Measurements from ENCODE around the gene PLXNA4. TPM values are rescaled to one million over a fixed set of nuclear protein-coding genes. Genes with fewer than 3 reads are reported as not detected.
"Not testable (repeated sequence)": the region's sequence is repeated elsewhere in the genome, so short reads cannot be mapped to it uniquely, and the experiment has no call there.

PLXNA4 gene
- polyA plus RNA-seq, 1 donor from 2014 or later: not detected

DNA sequence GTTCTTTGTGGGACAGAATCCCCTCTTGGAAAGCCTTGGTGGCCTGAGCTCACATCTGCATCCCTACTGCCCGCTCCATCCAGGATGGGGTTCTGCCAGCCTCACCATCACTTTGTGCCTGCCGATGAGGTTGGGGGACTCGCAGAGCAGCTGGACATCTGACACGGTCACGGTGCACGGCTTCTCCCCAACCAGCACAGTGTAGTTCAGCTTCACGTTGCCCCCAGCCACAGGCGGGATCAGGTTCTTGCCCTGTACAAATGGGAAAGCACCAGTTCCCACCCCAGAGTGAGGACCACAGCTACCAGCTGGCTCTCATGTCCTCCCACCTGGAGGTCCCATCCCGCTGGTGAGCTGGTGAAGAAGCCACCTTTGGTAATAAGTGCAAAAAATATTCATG, 395.8 kb downstream of the PLXNA4 start:
- Mint-ChIP-seq H3K4me3 (no peak overlapping the region), H3K27me3 (no peaks in the 10 kb centered on the region), H3K9me3 (no peaks in the 10 kb centered on the region), H3K4me1 (no peaks in the 10 kb centered on the region), H3K36me3 (no peaks in the 10 kb centered on the region), H3K27ac (no peak overlapping the region)

DNA sequence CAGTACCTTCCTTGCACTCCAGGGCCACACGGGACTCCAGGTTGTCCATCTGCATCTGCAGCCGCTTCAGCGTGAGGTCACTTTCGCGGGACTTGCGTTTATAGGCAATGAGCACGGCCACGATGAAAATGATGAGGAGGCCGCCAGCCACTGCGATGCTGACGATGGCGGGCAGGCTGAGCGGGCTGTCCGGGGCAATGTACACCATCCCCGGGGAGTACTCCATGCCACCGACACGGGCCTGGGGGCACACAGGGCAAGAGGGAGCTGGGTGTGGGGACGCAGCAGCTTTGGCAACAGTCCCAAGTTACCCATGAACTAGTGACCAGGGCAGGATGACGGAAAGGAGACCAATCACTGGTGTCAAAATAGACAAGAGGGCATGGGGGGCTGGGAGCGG, 396.6 kb downstream of the PLXNA4 start:
- H3K27ac Mint-ChIP-seq: no peak overlapping the region
- H3K4me3 Mint-ChIP-seq: no peak overlapping the region
- no peaks in the 10 kb centered on the region for H3K27me3 Mint-ChIP-seq
- no peaks in the 10 kb centered on the region for H3K36me3 Mint-ChIP-seq
- H3K9me3 Mint-ChIP-seq: no peaks in the 10 kb centered on the region
- no peaks in the 10 kb centered on the region for H3K4me1 Mint-ChIP-seq

DNA sequence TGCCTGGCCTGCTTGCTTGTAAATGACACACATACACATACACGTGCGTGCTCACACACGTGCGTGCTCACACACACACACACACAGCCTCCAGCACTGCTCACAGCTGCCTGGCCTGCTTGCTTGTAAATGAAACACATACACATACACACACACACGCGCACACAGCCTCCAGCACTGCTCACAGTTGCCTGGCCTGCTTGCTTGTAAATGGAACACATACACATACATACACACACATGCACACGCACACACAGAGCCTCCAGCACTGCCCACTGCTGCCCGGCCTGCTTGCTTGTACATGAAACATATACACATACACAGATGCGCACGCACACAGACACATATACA, 397.2 kb downstream of the PLXNA4 start:
- H3K4me1 Mint-ChIP-seq: no peaks in the 10 kb centered on the region
- H3K36me3 Mint-ChIP-seq: no peaks in the 10 kb centered on the region
- no peaks in the 10 kb centered on the region for H3K9me3 Mint-ChIP-seq
- no peak overlapping the region for H3K4me3 Mint-ChIP-seq
- no peaks in the 10 kb centered on the region for H3K27me3 Mint-ChIP-seq
- no peak overlapping the region for H3K27ac Mint-ChIP-seq

DNA sequence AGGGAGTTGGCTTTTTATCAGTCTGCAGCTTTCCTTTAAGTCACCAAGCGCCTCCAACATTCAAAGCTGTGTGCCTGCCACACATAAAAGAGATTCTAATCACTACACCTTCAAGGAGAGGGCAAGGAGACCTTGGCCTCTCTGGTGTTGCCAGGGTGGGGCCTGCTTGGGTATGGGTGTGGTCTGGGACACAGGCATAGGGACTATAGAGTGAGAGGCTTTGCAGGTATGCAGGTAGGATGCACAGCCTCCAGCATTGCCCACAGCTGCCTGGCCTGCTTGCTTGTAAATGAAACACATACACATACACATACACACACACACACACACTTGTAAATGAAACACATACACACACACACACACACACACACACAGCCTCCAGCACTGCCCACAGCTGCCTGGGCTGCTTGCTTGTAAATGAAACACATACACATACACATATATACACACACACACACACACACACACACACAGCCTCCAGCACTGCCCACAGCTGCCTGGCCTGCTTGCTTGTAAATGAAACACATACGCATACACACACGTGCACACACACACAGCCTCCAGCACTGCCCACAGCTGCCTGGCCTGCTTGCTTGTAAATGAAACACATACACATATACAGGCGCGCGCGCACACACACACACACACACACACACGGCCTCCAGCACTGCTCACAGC, 397.7 kb downstream of the PLXNA4 start:
- H3K36me3 Mint-ChIP-seq, H3K27me3 Mint-ChIP-seq, H3K9me3 Mint-ChIP-seq, H3K27ac Mint-ChIP-seq, H3K4me1 Mint-ChIP-seq, H3K4me3 Mint-ChIP-seq: not testable (repeated sequence)

DNA sequence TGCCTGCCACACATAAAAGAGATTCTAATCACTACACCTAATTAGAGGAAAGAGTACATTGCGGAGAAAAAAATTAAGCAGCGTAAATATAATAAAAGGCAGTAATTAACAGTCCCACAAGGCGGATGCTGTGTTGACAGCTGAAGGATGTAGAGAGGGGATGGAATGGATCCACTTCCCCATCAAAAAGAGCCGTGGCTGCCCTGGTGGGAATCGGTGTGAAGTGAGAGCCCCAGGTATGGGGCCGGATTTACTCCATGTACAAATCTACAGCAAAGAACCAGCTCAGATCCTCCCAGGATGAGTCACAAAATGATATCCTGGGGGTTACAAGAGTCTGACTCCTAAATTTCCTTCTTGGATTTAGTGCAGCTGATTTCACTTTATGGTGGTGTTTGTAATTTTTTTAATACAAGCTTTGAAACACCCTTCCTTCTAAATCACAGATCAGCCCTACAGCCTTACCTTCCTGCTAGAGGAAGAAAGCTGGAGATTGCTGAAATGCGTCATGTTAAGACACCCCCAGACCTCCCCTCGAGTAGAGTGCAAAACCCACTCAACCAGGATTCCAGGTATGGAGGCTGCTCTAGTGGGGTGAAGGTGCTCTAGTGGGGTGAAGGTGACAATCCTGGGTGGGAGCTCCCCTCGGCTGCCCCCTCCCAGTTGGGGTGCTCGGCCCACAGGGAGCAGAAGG, 398.4 kb downstream of the PLXNA4 start:
- H3K27ac Mint-ChIP-seq: no peak overlapping the region
- no peaks in the 10 kb centered on the region for H3K9me3 Mint-ChIP-seq
- no peaks in the 10 kb centered on the region for H3K36me3 Mint-ChIP-seq
- no peaks in the 10 kb centered on the region for H3K27me3 Mint-ChIP-seq
- no peak overlapping the region for H3K4me3 Mint-ChIP-seq
- H3K4me1 Mint-ChIP-seq: no peaks in the 10 kb centered on the region

DNA sequence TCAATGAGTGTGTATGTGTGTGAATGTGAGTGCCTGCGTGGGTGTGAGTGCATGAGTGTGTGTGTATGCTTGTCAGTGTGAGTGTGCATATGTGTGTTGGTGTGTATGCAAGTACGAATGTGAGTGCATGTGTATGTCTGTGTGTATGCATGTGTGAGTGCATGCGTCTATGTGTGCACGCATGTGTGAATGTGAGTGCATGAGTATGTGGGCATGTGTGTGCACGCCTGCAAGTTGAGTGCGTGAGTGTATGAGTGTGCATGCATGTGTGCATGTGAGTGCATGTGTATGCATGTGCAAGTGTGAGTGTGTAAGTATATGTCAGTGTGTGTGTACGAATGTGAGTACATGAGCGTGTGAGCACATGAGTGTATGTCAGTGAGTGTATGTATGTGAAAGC, 399.6 kb downstream of the PLXNA4 start:
- H3K4me1 Mint-ChIP-seq: no peaks in the 10 kb centered on the region
- H3K4me3 Mint-ChIP-seq: no peak overlapping the region
- H3K27me3 Mint-ChIP-seq: no peaks in the 10 kb centered on the region

DNA sequence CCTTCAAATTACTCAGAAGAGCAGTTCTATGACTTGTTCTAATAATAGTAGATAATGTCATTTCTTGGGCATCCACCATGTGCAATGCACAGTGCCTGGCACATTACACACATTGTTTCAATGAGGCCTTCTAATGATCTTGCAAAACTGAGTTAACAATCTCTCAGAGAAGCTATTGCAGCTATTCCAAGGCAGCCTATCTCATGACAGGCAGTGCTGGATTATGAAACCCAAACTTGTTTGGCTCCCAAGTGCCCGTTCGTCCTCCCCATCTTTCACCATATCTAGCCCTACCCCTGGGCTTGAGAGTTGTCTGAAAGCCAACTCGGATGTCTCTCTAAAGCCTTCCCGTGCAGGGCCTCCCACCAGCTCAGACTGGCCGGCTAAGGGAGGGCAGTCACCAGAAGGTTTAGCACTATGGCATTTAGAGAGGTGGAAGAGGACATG, 405.1 kb downstream of the PLXNA4 start:
- Mint-ChIP-seq H3K27me3 (no peaks in the 10 kb centered on the region), H3K36me3 (no peaks in the 10 kb centered on the region), H3K4me1 (no peaks in the 10 kb centered on the region), H3K9me3 (no peaks in the 10 kb centered on the region), H3K4me3 (no peak overlapping the region), H3K27ac (no peak overlapping the region)

More for the DNA sequence above, 399.6 kb downstream of the PLXNA4 start:
- Mint-ChIP-seq H3K36me3 (no peaks in the 10 kb centered on the region), H3K27ac (no peak overlapping the region), H3K9me3 (no peaks in the 10 kb centered on the region)

DNA sequence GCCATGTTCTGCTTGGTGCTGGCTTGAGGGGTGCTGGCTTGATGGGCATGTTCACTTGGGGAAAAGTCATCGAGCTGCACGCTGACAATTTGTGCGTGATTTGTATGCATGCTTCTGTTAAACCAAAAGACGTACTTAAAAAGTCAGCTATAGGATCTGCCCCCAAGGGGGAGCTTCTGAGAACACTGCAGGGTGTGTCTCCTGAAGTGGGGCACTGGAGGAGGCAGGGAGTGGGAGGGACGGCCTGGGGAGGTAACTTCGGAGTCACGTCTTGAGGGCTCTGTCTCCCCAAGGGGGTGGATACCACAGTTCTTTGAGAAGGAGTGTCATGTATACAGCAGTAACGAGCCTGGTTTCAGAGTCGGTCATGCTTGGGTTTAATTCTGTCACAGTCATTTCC, 406.5 kb downstream of the PLXNA4 start:
- H3K27me3 Mint-ChIP-seq: no peaks in the 10 kb centered on the region
- H3K36me3 Mint-ChIP-seq: no peaks in the 10 kb centered on the region
- no peak overlapping the region for H3K4me3 Mint-ChIP-seq
- H3K9me3 Mint-ChIP-seq: peaks cover 0 to 1% (median 0%) of the 10 kb centered on the region in 3 donors
- H3K27ac Mint-ChIP-seq: no peak overlapping the region
- no peaks in the 10 kb centered on the region for H3K4me1 Mint-ChIP-seq

DNA sequence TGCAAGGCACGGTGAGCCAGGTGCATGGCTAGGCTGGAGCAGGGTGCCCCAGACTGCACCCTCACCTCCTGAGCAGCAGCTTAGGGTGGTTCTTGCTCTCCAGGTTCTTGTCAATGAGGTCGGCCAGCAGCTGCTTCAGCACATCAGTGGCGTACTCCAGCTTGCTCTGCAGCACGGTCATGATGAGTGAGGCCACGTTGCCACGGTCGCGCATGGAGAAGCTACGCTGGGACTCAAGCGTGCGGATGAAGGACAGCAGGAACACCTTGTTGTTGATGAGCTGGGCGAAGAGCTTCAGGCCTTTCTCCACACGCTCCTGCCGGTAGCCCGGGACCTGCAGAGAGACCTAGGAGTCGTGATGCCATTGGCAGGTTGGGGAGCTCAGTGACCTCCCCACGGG, 408.0 kb downstream of the PLXNA4 start:
- H3K4me3 Mint-ChIP-seq: no peak overlapping the region

DNA sequence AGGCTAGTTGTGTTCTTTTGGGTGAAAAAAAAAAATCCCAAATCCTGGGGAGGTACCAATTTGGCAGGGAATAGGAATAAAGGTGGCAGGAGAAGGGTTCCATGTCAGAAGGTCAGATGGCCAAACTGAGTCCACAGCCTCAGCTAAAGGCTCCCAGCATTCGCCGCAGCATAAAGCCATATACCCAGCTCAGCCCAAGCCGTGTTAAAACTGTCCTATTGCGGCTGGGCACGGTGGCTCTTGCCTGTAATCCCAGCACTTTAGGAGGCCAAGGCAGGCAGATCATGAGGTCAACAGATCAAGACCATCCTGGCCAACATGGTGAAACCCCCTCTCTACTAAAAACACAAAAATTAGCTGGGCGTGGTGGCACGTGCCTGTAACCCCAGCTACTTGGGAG, 410.6 kb downstream of the PLXNA4 start:
- H3K9me3 Mint-ChIP-seq, H3K36me3 Mint-ChIP-seq, H3K4me1 Mint-ChIP-seq, H3K27me3 Mint-ChIP-seq, H3K4me3 Mint-ChIP-seq: not testable (repeated sequence)
- H3K27ac Mint-ChIP-seq: peak overlapping the region in 1 of 3 donors; percentile 77

More for the DNA sequence above, 408.0 kb downstream of the PLXNA4 start:
- Mint-ChIP-seq H3K27me3 (no peaks in the 10 kb centered on the region), H3K36me3 (no peaks in the 10 kb centered on the region), H3K27ac (no peak overlapping the region), H3K4me1 (no peaks in the 10 kb centered on the region), H3K9me3 (peaks cover 0 to 1% (median 0%) of the 10 kb centered on the region in 3 donors)

DNA sequence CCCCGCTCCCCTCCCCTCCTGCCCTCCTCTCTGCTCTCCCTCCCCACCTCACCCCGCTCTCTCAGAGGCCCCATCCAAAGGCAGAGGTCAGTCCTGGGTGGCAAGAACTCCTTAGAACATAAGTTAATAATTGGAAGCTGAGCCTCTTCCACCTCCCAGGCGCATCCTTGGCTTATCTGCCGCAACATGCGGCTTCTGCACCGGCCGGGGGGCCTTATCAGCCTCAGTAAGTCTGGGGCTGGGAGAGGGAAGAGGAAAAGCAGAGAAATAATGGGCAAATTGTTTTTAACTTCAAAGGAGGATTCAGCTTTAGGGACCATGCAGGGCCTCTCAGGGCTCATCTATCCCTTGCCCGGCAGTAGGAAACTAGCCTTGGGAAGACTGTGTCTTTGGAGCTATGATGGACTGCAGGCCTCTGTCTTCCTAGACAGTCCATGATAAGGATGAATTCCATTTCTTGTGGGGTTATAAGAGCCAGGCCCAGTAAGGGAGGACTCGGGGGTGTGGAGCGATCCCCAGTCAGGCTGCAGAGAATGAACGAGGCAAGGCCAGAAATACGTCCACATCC, 411.6 kb downstream of the PLXNA4 start:
- Mint-ChIP-seq H3K4me3 (no peak overlapping the region), H3K27ac (peak overlapping the region in 1 of 3 donors; percentile 28), H3K9me3 (peaks cover 0 to 1% (median 0%) of the 10 kb centered on the region in 3 donors), H3K36me3 (no peaks in the 10 kb centered on the region), H3K27me3 (no peaks in the 10 kb centered on the region), H3K4me1 (no peaks in the 10 kb centered on the region)

DNA sequence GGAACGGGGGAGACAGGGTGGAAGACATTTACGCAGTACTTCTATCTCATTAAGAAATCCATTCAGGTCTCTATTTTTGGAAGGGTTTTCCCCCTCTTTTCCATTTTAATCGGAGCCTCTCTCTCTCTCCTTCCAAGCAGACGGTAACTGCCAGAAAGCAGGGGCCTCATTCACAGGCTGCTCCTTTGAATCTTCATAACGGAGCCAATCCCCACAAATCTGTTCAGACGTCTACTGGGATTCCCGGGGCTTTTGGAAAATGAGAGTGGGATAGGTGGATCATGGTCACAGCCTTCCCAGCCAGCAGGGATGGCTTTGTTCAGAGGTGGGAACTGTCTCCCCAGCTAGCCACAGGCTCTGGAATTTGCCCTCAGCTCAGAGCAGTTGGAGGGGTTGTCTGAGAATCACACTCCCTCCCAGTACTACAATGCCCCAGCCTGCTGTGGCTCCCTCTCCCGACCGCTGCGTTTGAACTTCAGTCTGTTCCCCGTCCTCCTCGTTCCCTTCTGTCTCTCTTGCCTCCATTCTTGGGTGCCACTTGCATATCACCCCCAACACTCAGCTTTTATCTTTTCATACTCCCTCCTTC, 413.6 kb downstream of the PLXNA4 start:
- Mint-ChIP-seq H3K4me1 (no peaks in the 10 kb centered on the region), H3K4me3 (no peak overlapping the region), H3K36me3 (no peaks in the 10 kb centered on the region), H3K9me3 (peaks cover 0 to 1% (median 0%) of the 10 kb centered on the region in 3 donors), H3K27ac (no peak overlapping the region), H3K27me3 (no peaks in the 10 kb centered on the region)

DNA sequence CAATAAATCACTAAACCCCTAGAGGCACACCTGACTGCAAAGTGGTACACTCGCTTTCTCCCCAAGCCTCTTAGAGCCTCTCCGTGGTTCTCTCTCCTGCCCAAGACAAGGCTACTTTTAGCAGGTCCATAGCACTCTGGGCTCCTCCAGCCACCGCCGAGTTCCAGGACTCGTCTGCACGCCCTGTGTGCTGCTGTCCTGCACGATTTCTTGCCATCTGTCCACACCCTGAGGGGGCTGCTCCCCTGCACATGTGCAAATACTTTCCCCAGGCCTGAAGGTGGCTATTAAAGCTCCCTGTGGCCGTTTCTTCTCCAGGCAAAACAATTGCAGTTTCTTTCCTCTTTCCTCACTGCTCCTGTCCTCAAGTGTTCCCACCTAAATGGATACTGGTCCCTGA, 414.3 kb downstream of the PLXNA4 start:
- H3K27me3 Mint-ChIP-seq: no peaks in the 10 kb centered on the region
- no peak overlapping the region for H3K4me3 Mint-ChIP-seq
- H3K27ac Mint-ChIP-seq: no peak overlapping the region
- H3K9me3 Mint-ChIP-seq: peaks cover 0 to 1% (median 0%) of the 10 kb centered on the region in 3 donors
- H3K36me3 Mint-ChIP-seq: no peaks in the 10 kb centered on the region
- no peaks in the 10 kb centered on the region for H3K4me1 Mint-ChIP-seq

DNA sequence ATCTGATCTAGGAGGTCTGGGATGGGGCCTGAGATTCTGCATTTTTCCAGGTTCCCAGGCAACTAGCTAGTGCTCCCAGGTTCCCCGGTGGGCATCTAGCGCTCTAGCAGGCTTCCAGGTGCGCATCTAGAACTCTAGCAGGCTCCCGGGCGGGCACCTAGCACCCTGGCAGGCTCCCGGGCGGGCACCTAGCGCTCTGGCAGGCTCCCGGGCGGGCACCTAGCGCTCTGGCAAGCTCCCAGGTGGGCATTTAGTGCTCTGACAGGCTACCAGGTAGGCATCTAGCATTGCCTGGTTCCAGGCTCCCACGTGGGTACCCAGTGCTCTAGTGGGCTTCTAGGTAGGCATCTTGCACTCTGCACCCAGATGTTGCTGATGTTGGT, 414.7 kb downstream of the PLXNA4 start:
- H3K27ac Mint-ChIP-seq: no peak overlapping the region

DNA sequence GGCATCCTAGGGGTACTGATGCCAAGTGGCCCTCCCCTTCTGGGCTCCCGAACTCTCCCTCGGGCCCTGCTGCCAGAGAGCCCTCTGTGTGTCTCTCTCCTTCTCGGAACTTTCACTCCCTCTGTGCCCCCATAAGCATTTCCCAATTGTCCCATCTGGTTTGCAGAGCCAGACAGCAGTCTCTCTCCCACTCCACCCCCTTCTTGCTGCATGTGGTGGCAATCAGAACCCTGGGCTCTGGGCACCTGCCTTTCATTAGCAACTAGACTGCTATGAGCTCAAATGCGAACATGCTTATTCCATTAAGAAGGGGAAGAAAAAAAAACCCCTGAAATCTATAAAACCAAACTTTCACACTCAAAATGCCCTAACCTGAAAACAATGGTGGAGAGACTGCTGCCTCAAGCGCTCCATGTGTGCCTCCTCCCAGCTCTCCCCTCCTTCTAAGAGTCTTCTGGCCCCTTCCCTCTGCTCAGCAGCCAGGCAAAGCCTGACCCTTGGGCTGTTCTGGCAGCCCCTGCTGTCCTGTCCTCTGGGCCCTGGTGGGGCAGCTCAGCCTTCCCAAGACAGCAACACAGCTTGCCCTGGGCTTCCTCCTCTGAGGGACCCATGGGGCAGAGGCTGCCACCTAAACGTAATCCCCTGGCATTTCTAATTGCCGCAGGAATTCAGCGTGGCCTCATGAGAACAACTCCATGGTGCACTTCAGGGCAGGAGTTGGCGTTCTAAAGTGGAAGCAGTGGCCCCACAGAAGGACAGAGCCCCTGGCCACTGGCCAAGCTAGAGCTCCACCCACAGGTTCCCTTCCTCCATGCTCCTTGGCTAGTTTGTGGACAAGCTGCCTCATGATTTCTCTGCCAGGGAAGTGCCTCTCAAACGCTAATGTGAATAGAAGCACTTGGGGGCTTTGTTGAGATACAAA, 415.4 kb downstream of the PLXNA4 start:
- Mint-ChIP-seq H3K27ac (no peak overlapping the region), H3K4me3 (no peak overlapping the region), H3K27me3 (no peaks in the 10 kb centered on the region), H3K9me3 (peaks cover 0 to 1% (median 0%) of the 10 kb centered on the region in 3 donors), H3K36me3 (no peaks in the 10 kb centered on the region), H3K4me1 (no peaks in the 10 kb centered on the region)

More for the DNA sequence above, 414.7 kb downstream of the PLXNA4 start:
- Mint-ChIP-seq H3K27me3 (no peaks in the 10 kb centered on the region), H3K4me1 (no peaks in the 10 kb centered on the region), H3K9me3 (peaks cover 0 to 1% (median 0%) of the 10 kb centered on the region in 3 donors), H3K36me3 (no peaks in the 10 kb centered on the region), H3K4me3 (no peak overlapping the region)

Measured in IgD-negative memory B cell (primary cell).